CD14-positive monocyte (primary cell): ENCODE measurements around the gene TMEM150C. TPM values are rescaled to one million over a fixed set of nuclear protein-coding genes. Genes with fewer than 3 reads are reported as not detected.

Experiments used
- DNase-seq, 3 donors: peaks; one replicate each; pipeline ENCODE4 v3.0.0-alpha.2; 2011 to 2022
- H2AFZ ChIP-seq: 2 replicates; pipeline ENCODE4 v1.6.0; 2012; ENCODE audit warnings: mild to moderate bottlenecking, low read depth, low read length, inconsistent platforms; ENCODE audit not compliant: insufficient read depth, poor library complexity, severe bottlenecking
- H3K27ac ChIP-seq, 2 donors: 1 replicate in 1 of 2; 2 replicates in 1 of 2; pipeline ENCODE4 v1.5.1; 2012 to 2013; ENCODE audit warnings: low read length in 2 of 2, control low read depth in 1 of 2, inconsistent platforms in 1 of 2, low read depth in 1 of 2, mild to moderate bottlenecking in 1 of 2
- H3K27me3 ChIP-seq, 2 donors: one replicate each; pipeline versions ENCODE4 v1.6.0 to v1.6.1; 2011 to 2013; ENCODE audit warnings: low read length in 2 of 2; ENCODE audit not compliant: control insufficient read depth in 2 of 2, insufficient read depth in 2 of 2
- H3K36me3 ChIP-seq, 2 donors: replicated peaks in 1 of 2; 1 replicate in 1 of 2; 2 replicates in 1 of 2; pipeline versions ENCODE4 v1.5.1 to v1.6.1; 2012 to 2013; ENCODE audit warnings: low read length in 2 of 2, control low read depth in 1 of 2, inconsistent platforms in 1 of 2, mild to moderate bottlenecking in 1 of 2; ENCODE audit not compliant: insufficient read depth in 2 of 2, control insufficient read depth in 1 of 2
- H3K4me1 ChIP-seq, 2 donors: 1 replicate in 1 of 2; 2 replicates in 1 of 2; pipeline versions ENCODE4 v1.5.1 to v1.6.1; 2012 to 2013; ENCODE audit warnings: low read length in 2 of 2, control low read depth in 1 of 2, inconsistent platforms in 1 of 2, mild to moderate bottlenecking in 1 of 2, moderate library complexity in 1 of 2; ENCODE audit not compliant: insufficient read depth in 2 of 2, control insufficient read depth in 1 of 2
- H3K4me2 ChIP-seq: replicated peaks from 2 replicates; pipeline ENCODE3; 2012; ENCODE audit warnings: low read length, moderate library complexity, mild to moderate bottlenecking; ENCODE audit not compliant: poor library complexity, severe bottlenecking; ENCODE audit errors: extremely low read depth
- H3K4me3 ChIP-seq, 3 experiments: fragments of 200-600 bp in 1 of 3; sonication (generic) in 1 of 3; replicated peaks in 1 of 3; 1 replicate in 2 of 3; 2 replicates in 1 of 3; pipeline ENCODE4 v1.5.1; 2011 to 2013; ENCODE audit warnings: low read length in 3 of 3, mild to moderate bottlenecking in 3 of 3, control low read depth in 2 of 3, low read depth in 2 of 3, inconsistent platforms in 1 of 3, moderate library complexity in 1 of 3
- H3K79me2 ChIP-seq: 2 replicates; pipeline ENCODE4 v1.6.0; 2012; ENCODE audit warnings: mild to moderate bottlenecking, control low read depth, inconsistent platforms, low read length, moderate library complexity; ENCODE audit not compliant: insufficient read depth
- H3K9ac ChIP-seq: 2 replicates; pipeline ENCODE4 v1.6.0; 2017; ENCODE audit warnings: low read length, mild to moderate bottlenecking; ENCODE audit not compliant: insufficient read depth, poor library complexity, severe bottlenecking
- H3K9me3 ChIP-seq, 2 donors: replicated peaks in 1 of 2; 1 replicate in 1 of 2; 2 replicates in 1 of 2; pipeline versions ENCODE4 v1.5.1 to v1.6.1; 2012 to 2013; ENCODE audit warnings: low read length in 2 of 2, control low read depth in 1 of 2; ENCODE audit not compliant: control insufficient read depth in 1 of 2, insufficient read depth in 1 of 2
- H4K20me1 ChIP-seq: 2 replicates; pipeline ENCODE4 v1.6.0; 2012; ENCODE audit warnings: mild to moderate bottlenecking, low read length, control low read depth, moderate library complexity; ENCODE audit not compliant: insufficient read depth
- H3K27ac Mint-ChIP-seq, 7 donors: one replicate each; pipeline ENCODE4 v1.8.0; 2020; ENCODE audit warnings: mild to moderate bottlenecking in 7 of 7, mixed read lengths in 7 of 7, moderate library complexity in 6 of 7, inconsistent platforms in 2 of 7
- H3K27me3 Mint-ChIP-seq, 3 donors: one replicate each; pipeline ENCODE4 v1.8.0; 2021 to 2022; ENCODE audit warnings: low read depth in 3 of 3, mild to moderate bottlenecking in 3 of 3, mixed read lengths in 3 of 3, moderate library complexity in 3 of 3, inconsistent platforms in 1 of 3
- H3K36me3 Mint-ChIP-seq, 2 donors: one replicate each; pipeline ENCODE4 v1.8.0; 2020; ENCODE audit warnings: mixed read lengths in 2 of 2, inconsistent platforms in 1 of 2, mild to moderate bottlenecking in 1 of 2
- H3K4me1 Mint-ChIP-seq: one replicate; pipeline ENCODE4 v1.8.0; 2020; ENCODE audit warnings: mild to moderate bottlenecking, mixed read lengths
- H3K4me3 Mint-ChIP-seq, 2 donors: one replicate each; pipeline ENCODE4 v1.8.0; 2020; ENCODE audit warnings: mild to moderate bottlenecking in 2 of 2, mixed read lengths in 2 of 2, moderate library complexity in 1 of 2
- H3K9me3 Mint-ChIP-seq, 7 donors: one replicate each; pipeline ENCODE4 v1.8.0; 2020 to 2022; ENCODE audit warnings: mixed read lengths in 7 of 7, mild to moderate bottlenecking in 6 of 7, moderate library complexity in 6 of 7, inconsistent platforms in 2 of 7
- WGBS: methylation state at CpG from one replicate; pipeline ENCODE4 v1.1.5; 2013; ENCODE audit warnings: missing lambda C conversion rate; ENCODE audit not compliant: insufficient coverage; 5-methylcytosine and 5-hydroxymethylcytosine counted together
- intact Hi-C, 2 donors: fragments of 100-400 bp; cut with micrococcal nuclease; formaldehyde crosslinking; loops; one replicate each; pipeline versions ENCODE4 v1.15.0 to v1.15.1; 2023
- polyA plus RNA-seq, 3 donors: library from polyadenylated mRNA; depleted of rRNA in 1 of 3; unstranded in 2 of 3; stranded (reverse) in 1 of 3; fragments of 300-500 nt in 2 of 3; fragments of >200 nt in 1 of 3; fragmentation: Illumina TruSeq in 2 of 3; gene quantifications; 1 replicate in 2 of 3; 2 replicates in 1 of 3; pipeline ENCODE4 v1.2.3, GENCODE V29; 2012 to 2021
- TF ChIP-seq, protein P1 (sequence below): fragments of 200-600 bp; IDR thresholded peaks from one replicate; pipeline ENCODE4 v1.8.0; 2022; ENCODE audit warnings: antibody characterized with exemption, mild to moderate bottlenecking

Gene TMEM150C
- polyA plus RNA-seq, 3 donors, result not detected

DNA sequence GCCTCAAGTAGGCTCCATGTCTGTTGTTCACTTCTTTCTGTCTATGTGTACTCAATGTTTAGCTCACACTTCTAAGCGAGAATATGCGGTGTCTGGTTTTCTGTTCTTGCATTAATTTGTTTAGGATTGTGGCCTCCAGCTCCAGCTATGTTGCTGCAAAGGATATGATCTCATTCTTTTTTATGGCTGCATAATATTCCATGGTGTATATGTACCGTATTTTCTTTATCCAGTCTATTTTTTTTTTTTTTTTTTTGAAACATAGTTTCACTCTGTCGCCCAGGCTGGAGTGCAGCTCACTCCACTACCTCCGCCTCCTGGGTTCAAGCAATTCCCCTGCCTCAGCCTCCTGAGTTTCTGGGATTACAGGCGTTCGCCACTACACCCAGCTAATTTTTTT, 5.7 kb upstream of the TMEM150C start:
- Histone ChIP-seq H4K20me1 (no peaks in the 10 kb centered on the region), H3K9ac (no peak overlapping the region), H3K4me1 (peaks cover 0 to under 1% of the 10 kb centered on the region in 2 donors), H3K4me3 (no peak overlapping the region), H3K9me3 (peaks cover 0 to under 1% of the 10 kb centered on the region in 2 donors), H2AFZ (no peak overlapping the region), H3K27ac (no peak overlapping the region), H3K4me2 (no peak overlapping the region), H3K79me2 (no peaks in the 10 kb centered on the region), H3K27me3 (peaks cover 10 to 14% of the 10 kb centered on the region in 2 donors), H3K36me3 (no peaks in the 10 kb centered on the region)
- Mint-ChIP-seq H3K27me3 (peaks cover 20 to 31% (median 26%) of the 10 kb centered on the region in 3 donors), H3K4me3 (no peak overlapping the region), H3K27ac (no peak overlapping the region), H3K9me3 (peaks cover 0 to 14% (median 3%) of the 10 kb centered on the region in 7 donors), H3K36me3 (peaks cover 0 to 3% of the 10 kb centered on the region in 2 donors), H3K4me1 (peaks cover 2% of the 10 kb centered on the region)
- 100% methylated on average over 2 of the region's 7 CpGs for WGBS
- TF ChIP-seq, protein P1, sequence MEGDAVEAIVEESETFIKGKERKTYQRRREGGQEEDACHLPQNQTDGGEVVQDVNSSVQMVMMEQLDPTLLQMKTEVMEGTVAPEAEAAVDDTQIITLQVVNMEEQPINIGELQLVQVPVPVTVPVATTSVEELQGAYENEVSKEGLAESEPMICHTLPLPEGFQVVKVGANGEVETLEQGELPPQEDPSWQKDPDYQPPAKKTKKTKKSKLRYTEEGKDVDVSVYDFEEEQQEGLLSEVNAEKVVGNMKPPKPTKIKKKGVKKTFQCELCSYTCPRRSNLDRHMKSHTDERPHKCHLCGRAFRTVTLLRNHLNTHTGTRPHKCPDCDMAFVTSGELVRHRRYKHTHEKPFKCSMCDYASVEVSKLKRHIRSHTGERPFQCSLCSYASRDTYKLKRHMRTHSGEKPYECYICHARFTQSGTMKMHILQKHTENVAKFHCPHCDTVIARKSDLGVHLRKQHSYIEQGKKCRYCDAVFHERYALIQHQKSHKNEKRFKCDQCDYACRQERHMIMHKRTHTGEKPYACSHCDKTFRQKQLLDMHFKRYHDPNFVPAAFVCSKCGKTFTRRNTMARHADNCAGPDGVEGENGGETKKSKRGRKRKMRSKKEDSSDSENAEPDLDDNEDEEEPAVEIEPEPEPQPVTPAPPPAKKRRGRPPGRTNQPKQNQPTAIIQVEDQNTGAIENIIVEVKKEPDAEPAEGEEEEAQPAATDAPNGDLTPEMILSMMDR, result no peak
- intact Hi-C loops, result no loop called here
- DNase-seq, result no peak

- no peak overlapping the region for H3K9ac ChIP-seq
- Mint-ChIP-seq H3K27me3 (peaks cover 53 to 64% (median 55%) of the 10 kb centered on the region in 3 donors), H3K4me1 (peaks cover 13% of the 10 kb centered on the region), H3K9me3 (peaks cover 0 to 14% (median 8%) of the 10 kb centered on the region in 7 donors), H3K4me3 (peak overlapping the region; percentile 73 to 91), H3K36me3 (peaks cover 5 to 13% of the 10 kb centered on the region in 2 donors), H3K27ac (no peak overlapping the region)
- no peaks in the 10 kb centered on the region for H3K36me3 ChIP-seq
- H3K9me3 ChIP-seq, result peaks cover 0 to 9% of the 10 kb centered on the region in 2 donors
- peak overlapping the region in 1 of 3 experiments; percentile 51 for H3K4me3 ChIP-seq
- TF ChIP-seq, protein P1, result no peak
- intact Hi-C loops, result no loop called here
- no peaks in the 10 kb centered on the region for H3K79me2 ChIP-seq
- peak overlapping the region; percentile 65 for H3K4me2 ChIP-seq
- peaks cover 4 to 5% of the 10 kb centered on the region in 2 donors for H3K4me1 ChIP-seq
- H4K20me1 ChIP-seq, result no peaks in the 10 kb centered on the region
- WGBS, result 69% methylated on average over 3 of the region's 4 CpGs
- H3K27me3 ChIP-seq, result peaks cover 34 to 44% of the 10 kb centered on the region in 2 donors
- no peak overlapping the region for H2AFZ ChIP-seq
- H3K27ac ChIP-seq, result no peak overlapping the region
- DNase-seq, result no peak
Measured at GRCh38 chr4:82562564-82562854, 721 bp upstream of the TMEM150C start.
